Spleen (tissue), 7 donors: ENCODE data around the gene HDAC8.

Experiments used
- CTCF ChIP-seq, 11 experiments: fragments of 200-600 bp in 7 of 11; fragments of 450-650 bp in 4 of 11; sonication (generic) in 4 of 11; IDR thresholded peaks in 8 of 11; conservative IDR thresholded peaks in 3 of 11; 1 replicate in 7 of 11; 2 replicates in 4 of 11; pipeline versions ENCODE4 v1.4.0 to v1.8.0; 2016 to 2021; ENCODE audit warnings: antibody characterized with exemption in 11 of 11, inconsistent platforms in 4 of 11, mild to moderate bottlenecking in 1 of 11
- POLR2A ChIP-seq, 3 donors: fragments of 450-650 bp; IDR thresholded peaks; one replicate each; pipeline ENCODE4 v1.5.1; 2017; ENCODE audit warnings: antibody characterized with exemption in 3 of 3, mild to moderate bottlenecking in 1 of 3
- POLR2AphosphoS5 ChIP-seq, 3 donors: sonication (generic); formaldehyde crosslinking; IDR thresholded peaks; one replicate each; pipeline ENCODE4 v1.5.1; 2017; ENCODE audit warnings: antibody characterized with exemption in 3 of 3
- donor health status: DM: no; HTN: no; CAD: no; lungs with moderate emphysema.
- donor health status: DM: no; HTN: no; CAD: no.
- donor health status: DM: no; HTN: no; CAD: no.

DNA sequence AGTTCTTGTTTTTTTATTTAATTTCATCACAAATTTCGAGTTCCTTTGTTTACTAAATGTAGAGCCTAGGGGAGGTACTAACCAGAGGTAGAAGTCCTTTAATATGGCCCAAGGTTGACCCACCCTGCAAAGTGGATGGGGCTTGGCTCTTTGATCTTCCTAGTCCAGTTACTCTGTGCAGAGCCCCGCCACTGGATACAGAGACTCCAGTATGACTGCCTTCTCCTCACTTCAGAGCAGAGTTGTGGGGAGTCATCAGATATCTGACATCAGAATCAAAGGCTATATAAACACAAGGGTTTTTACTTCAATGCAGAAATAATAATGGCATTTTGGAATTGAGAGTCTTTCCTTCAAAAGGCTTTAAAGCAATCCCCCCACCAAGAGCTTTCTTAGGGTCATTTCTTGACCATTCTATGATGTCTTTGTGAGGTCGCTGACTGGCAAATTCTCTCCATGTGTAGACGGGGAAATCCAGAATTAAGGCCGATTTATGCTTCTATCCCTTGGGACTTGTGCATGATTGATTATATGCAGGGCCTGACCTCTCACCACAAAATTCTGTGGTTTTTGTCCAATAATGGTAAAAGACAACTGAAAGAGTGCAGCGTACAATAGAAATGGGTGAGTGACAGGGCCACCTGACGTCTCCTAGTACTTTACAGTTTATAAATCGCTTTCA lies 178.7 kb downstream of the HDAC8 start:
- TF ChIP-seq CTCF (IDR thresholded peaks at IDR 0.05 in 8 of 11, conservative IDR thresholded peaks at IDR 0.05 in 3 of 11): no peak
- no peak for TF ChIP-seq POLR2A (IDR thresholded peaks at IDR 0.05)
- TF ChIP-seq POLR2AphosphoS5 (IDR thresholded peaks at IDR 0.05): no peak
